ENCODE measurements around the gene KIF19. TPM values are rescaled to one million over a fixed set of nuclear protein-coding genes. Genes with fewer than 3 reads are reported as not detected.
A peak's percentile ranks its signal among the peaks of the same experiment; 100 is the strongest.
"Not testable (repeated sequence)": the region's sequence is repeated elsewhere in the genome, so short reads cannot be mapped to it uniquely, and the experiment has no call there.

KIF19 gene, protein sequence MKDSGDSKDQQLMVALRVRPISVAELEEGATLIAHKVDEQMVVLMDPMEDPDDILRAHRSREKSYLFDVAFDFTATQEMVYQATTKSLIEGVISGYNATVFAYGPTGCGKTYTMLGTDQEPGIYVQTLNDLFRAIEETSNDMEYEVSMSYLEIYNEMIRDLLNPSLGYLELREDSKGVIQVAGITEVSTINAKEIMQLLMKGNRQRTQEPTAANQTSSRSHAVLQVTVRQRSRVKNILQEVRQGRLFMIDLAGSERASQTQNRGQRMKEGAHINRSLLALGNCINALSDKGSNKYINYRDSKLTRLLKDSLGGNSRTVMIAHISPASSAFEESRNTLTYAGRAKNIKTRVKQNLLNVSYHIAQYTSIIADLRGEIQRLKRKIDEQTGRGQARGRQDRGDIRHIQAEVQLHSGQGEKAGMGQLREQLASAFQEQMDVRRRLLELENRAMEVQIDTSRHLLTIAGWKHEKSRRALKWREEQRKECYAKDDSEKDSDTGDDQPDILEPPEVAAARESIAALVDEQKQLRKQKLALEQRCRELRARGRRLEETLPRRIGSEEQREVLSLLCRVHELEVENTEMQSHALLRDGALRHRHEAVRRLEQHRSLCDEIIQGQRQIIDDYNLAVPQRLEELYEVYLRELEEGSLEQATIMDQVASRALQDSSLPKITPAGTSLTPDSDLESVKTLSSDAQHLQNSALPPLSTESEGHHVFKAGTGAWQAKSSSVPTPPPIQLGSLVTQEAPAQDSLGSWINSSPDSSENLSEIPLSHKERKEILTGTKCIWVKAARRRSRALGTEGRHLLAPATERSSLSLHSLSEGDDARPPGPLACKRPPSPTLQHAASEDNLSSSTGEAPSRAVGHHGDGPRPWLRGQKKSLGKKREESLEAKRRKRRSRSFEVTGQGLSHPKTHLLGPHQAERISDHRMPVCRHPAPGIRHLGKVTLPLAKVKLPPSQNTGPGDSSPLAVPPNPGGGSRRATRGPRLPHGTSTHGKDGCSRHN
- total RNA-seq, result 0.58 TPM

DNA sequence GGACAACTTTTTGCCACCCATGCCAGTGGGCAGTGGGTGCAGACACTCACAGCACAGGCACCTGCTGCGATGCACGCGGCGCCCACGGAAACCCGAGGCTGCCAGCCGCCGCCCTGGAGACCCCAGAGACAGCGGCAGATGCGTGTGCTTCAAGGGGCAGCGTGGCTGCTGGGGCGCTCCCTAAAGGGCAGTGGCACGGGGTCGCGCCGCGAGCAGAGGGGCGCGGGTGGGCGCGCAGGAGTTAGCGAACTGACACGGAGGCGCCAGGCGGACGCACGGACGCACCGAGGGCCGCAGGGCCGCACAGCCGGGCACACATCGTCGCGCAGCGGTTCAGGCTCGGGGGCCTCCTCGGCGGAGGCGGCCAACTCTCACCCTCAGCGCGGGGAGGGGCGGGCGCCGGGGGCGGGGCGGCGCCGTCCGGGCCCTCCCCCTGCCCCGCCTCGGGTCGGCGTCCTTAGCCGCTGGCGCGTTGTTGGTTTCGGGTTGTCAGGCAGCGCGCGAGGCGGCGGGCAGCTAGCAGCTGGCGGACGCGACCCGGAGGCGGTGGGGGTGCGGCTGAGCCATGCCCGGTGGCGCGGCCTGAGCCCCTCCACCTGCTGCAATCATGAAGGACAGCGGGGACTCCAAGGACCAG lies at the start of gene KIF19:
Gene KIF19, plus strand, starts transcription at position 484 of the 637 bp plus-strand sequence. Its CDS starts 124 bp downstream, at position 608.
- peak; percentile 82 for ATAC-seq
- no peak for DNase-seq (ENCODE audit: low spot score)

DNA sequence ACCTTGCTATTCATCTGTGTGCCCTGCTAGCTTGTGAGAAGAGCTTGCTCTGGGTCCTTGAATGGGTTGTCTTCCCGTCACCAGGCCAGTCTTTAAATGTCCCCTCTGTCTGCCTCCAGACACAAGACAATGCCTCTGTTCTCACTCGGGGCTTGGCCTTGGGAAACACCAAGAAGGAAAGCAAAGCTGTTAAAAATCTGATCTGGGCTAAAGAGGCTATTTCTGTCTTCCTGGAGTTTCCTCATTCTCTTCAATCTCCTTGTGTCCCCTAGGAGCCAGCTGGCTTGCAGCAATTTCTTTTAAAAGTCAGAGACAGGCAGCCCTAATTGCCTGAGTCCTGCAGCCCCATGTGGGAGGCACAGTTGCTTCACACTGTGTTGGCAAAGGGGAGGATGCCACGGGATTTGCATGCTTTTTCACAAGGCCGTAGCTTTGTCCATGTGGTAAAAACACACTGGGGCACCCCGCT lies 49.5 kb upstream of the KIF19 start:
- ATAC-seq (no peak), DNase-seq (ENCODE audit: low spot score) (no peak)

DNA sequence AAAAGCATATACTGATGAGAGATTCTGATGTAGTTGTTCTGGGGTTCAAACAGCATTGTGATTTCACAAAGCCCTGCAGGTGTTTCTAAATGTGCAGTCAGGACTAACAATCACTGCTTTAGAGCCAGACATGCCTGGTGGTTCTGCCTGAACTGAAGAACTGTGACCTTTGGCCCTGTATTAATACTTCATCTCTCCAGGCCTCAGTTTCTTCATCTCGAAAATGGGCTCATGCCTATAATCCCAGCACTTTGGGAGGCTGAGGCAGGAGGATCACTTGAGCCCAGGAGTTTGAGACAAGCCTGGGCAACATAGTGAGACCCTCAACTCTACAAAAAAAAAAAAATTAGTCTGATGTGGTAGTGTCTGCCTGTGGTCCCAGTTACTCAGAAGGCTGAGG lies 48.1 kb upstream of the KIF19 start:
- no peak for DNase-seq (ENCODE audit: low spot score)
- no peak for ATAC-seq

DNA sequence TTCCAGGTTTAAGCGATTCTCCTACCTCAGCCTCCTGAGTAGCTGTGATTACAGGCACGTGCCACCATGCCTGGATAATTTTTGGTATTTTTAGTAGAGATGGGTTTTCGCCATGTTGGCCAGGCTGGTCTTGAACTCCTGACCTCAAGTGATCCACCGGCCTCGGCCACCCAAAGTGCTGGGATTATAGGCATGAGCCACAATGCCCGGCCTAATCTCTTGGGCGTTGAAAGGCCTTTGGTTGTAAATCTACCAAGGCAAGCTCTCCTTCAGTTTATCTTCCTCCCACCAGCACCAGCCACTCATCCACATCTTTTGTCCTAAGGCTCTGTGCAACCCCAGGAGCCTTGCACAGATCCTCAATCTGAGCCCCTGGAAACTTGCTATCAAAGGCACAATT lies 46.4 kb upstream of the KIF19 start:
- ATAC-seq; DNase-seq (ENCODE audit: low spot score): not testable (repeated sequence)

DNA sequence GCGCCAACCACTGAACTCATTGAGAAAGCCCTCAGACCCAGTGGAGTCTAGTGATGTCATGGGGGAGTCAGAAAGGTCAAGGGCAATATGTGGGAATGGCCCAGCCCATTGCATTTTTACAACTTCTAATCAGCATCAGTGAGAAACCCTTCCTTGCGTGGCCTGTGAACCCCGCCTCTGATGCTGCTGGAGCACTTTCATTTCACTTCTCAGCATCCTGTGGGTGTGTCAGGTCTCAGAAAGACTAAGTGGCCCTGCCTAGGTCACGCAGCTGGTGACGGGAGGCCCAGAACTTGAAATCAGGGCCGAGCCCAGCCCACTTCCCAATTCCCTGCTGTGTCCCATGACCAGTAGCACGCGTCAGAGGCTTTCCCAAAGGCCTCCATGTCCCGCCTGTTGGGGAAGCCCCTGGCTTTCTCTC lies 45.9 kb upstream of the KIF19 start:
- no peak for DNase-seq (ENCODE audit: low spot score)
- no peak for ATAC-seq

DNA sequence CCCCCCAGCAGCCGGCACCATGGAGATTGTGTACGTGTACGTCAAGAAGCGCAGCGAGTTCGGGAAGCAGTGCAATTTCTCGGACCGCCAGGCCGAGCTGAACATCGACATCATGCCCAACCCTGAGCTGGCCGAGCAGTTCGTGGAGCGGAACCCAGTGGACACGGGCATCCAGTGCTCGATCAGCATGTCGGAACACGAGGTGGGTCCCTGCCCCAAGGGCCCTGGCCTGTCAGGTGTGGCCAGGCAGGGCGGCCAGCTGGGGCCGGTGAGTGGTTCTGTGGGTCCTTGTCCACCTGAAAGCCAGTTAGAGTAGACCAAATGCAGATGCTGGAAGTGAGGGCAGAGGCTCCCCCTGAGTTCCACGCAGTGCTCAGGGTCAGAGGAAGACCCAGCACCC lies 44.2 kb upstream of the KIF19 start:
- DNase-seq (ENCODE audit: low spot score) (no peak), ATAC-seq (no peak)

DNA sequence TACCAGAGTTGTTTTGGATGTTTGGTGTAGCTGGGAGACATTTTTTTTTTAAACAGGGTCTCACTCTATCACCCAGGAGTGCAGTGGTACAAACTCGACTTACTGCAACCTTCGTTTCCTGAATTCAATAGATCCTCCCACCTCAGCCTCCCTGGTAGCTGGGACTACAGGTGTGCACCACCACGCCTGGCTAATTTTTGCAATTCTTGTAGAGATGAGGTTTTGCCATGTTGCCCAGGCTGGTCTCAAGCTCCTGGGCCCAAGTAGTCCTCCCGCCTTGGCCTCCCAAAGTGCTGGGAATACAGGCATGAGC lies 43.8 kb upstream of the KIF19 start:
- not testable (repeated sequence) for DNase-seq (ENCODE audit: low spot score); ATAC-seq

DNA sequence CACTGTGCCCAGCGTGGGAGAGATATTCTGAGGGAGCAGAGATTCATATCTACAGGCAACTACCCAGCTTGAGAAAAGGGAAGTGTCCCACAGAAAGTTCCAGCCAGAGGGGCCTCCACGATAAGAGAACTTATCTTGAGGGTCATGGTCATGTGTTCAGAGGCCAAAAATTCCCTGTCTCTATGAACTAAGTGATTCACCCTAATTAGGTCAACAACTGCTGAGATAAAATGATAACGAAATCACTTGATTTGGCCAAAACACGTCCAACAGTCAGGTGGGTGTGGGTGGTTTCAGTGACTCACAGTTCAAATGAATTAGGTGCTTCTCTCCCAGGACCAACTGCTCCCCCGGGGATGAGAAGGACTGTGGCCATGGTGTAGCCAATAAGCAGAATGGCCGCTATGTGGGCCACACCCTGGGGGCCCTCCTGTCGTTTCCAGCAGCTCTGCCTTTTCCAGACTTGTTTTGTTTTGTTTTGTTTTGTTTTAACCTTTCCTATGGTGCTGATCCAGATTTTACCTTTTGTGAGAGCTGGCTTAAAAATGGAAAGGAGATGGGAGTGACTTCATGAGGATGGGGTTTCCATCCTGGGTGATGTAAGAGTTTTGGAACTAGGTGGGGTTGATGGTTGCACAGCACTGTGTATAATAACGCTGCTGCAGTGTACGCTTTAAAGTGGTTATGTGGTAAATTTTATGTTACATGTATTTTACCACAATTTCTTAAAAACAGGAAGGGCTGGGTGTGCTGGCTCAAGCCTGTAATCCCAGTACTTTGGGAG lies 43.2 kb upstream of the KIF19 start:
- no peak for ATAC-seq
- no peak for DNase-seq (ENCODE audit: low spot score)

DNA sequence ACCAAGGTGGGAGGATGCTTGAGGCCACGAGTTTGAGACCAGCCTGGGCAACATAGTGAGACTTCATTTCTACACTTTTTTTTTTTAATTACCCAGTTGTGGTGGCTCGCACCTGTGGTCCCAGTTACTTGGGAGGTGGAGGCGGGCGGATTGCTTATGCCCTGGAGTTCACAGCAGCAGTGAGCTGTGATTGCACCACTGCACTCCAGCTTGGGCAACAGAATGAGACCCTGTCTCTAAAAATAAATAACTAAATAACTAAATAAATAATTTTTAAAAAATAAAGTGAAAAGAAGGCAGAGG lies 42.7 kb upstream of the KIF19 start:
- ATAC-seq (no peak), DNase-seq (ENCODE audit: low spot score) (no peak)

DNA sequence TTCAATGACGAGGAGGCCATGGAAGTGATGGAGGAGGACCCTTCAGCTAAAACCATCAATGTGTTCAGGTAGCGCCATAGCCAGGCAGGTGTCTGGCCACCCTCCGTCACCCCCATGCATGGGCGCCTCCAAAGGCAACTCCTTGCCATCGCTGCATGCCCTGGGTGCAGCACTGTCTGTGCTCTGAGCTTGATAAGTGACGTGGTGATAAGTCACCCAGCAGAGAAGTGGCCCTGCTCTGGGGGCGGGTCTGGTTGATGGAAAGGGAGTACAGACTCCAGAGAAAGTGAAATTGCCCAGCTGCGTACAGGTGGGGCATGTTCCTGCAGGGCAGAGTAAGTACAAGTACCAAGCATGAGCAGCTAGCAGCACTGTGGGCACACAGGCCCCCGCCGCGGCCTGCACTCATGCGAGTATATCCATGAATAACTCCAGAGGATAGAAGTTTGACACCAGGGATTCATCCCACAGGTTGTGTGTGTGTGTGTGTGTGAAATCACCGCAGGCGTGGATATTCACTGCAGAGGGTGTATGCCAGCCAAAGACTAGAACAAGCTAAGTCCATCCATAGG lies 38.9 kb upstream of the KIF19 start:
- ATAC-seq (no peak), DNase-seq (ENCODE audit: low spot score) (no peak)

DNA sequence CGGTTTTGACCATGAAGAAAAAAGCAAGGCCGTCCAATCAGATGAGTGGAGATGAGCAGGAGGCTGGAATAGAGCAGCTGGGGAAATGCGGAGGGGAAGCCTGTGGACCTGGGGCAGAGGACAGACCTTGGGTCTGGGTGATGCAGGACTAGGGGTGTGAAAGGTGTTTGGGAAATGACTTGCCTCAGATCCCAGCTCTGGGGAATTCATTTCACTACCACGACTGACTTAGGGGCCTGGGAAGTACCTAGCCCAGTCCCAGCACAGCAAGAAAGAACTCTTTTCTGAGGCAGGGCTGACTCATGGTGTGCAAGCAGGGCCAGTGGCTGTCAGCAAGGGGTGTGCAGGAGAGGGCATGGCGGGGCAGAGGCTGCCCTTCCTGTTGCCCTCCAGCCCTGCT lies 37.2 kb upstream of the KIF19 start:
- ATAC-seq (no peak), DNase-seq (ENCODE audit: low spot score) (no peak)

DNA sequence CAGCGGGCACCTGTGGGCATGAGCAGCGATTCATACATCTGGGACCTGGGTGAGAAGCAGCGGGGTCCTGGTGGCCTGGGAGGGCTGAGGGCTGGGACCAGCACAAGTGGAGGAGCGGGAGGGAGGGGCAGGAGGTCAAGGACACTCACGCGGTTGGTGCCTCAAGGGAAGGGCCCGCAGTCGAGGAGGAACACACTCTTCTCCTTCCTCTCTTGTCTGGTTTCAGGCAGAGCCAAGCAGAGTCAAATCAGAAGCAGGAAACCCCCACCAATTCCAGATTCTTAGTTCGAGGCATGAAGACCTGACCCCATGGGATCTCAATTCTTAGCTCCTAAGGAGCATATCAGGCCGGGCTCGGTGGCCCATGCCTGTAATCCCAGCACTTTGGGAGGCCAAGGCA lies 36.3 kb upstream of the KIF19 start:
- no peak for DNase-seq (ENCODE audit: low spot score)
- peak; percentile 34 for ATAC-seq

DNA sequence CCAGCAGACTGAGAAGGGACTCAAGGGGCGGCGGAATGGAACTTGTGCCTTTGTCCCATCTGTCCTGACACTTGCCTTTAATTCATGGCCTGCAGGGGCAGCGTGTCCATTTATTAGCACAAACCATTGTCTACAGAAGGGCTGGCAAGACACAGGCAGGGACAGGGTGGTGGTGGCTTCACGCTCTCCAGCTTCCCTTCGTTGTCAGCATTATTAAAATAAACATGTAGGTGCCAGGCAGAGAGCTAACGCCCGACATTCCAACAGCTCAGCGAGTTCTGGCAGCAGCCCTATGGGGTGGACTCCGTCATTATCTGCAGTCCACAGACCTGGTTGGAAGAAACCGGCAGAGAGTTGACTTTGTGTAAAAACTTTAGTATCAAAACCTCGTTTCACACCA lies 35.7 kb upstream of the KIF19 start:
- DNase-seq (ENCODE audit: low spot score), result no peak
- no peak for ATAC-seq

DNA sequence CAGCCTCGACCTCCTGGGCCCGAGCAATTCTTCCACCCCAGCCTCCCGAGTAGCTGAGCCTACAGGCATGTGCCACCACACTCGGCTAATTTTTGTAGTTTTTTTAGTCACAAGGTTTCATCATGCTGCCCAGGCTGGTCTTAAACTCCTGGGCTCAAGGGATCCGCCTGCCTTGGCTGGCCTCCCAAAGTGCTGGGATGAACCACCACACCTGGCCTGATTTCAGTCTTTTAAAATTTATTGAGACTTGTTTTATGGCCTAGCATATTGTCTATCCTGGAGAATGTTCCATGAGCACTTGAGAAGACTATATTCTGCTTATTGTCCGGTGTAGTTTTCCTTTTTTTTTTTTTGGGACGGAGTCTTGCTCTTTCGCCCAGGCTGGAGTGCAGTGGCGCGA lies 33.5 kb upstream of the KIF19 start:
- ATAC-seq (no peak), DNase-seq (ENCODE audit: low spot score) (no peak)

DNA sequence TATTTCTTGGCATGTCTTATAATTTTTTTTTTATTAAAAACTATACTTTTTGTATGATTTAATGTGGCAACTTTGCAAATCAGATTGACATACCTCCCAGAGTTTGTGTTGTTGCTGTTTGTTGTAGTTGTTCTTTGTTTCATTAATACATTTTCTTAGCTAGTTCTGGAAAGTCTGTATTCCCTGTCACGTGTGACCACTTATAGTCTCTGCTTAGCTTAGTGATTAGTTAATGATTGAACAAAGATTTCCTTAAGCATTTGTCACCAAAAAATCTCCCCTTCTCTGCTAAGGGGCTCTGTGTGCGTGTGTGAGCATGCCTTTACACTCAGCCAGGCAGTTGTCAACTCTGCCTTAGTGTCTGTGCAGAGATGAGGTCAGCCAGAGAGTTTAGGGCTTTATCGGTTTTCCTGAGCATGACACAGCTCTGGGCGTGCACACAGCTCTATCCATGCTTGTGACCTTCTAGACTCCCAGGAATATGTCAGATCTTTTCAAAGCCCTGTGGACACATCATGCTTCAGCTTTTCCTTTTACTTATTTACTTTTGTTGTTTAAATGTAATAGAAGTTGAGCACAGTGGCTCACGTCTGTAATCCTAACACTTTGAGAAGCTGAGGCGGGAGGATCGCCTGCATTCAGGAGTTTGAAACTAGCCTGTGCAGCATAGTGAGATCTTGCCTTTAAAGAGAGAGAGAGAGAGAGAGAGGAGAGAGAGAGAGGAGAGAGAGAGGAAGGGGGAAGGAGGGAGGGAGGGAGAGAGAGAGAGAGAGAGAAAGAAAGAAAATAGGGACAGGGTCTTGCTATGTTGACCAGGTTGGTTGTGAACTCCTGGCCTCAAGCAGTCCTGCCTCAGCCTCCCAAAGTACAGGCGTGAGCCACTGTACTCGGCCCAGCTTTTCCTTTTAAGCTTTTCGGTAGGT lies 30.1 kb upstream of the KIF19 start:
- DNase-seq (ENCODE audit: low spot score), result no peak

DNA sequence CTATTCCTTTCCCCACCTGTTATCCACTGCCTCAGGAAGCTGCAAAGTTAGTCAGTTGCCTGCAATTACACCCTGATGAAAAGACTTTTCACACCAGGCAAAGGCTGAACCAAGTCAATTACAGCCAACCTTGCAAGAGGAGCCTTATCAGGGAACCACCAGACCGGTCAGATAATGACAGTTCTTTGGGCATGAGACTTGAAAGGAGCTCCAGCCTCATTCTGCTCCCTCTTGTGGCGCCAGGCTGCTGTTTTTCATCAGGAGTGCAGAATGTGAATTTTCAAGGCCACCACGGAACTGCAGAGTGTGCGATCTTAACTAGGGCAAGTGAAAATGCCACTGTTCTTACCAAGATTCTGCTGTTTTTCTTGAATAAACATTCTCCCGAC lies 29.5 kb upstream of the KIF19 start:
- peak; percentile 75 for ATAC-seq
- DNase-seq (ENCODE audit: low spot score), result no peak

More for the DNA sequence above, 30.1 kb upstream of the KIF19 start:
- peak; percentile 55 for ATAC-seq

DNA sequence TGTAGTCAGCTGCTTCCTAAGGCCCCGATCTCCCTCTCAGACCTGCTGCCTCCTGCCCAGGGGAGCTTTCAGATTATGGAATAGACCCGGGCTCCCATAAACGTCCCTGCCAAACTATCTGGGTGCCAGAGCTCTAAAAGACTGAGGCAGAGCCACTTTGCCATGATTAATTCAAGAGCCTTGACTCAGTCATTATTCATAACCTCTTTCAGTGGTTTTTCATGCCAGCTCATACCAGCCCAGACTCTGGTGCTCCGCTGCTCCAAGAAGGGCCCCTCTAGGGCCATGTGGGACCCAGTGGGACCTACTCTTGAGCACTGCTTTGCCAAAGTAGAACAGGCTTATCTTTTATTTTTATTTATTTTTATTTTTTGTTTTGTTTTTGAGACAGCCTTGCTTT lies 28.1 kb upstream of the KIF19 start:
- ATAC-seq (no peak), DNase-seq (ENCODE audit: low spot score) (no peak)

DNA sequence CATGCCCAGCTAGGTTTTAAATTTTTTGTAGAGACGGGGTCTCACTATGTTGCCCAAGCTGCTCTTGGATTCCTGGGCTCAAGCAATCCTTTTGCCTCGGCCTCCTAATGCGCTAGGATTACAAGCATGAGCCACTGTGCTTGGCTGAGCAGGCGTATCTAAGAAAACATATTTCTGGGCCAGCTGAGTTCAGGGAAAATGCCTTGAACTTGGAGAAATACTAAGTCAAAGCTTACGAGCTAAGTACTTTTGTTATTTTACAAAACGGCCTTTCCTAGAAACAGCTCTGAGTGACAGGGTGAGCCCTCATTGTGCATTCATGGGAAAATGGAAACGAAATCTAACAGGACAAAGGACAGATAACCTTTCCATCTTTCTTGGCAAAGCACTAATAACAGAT lies 27.2 kb upstream of the KIF19 start:
- no peak for DNase-seq (ENCODE audit: low spot score)
- peak; percentile 14 for ATAC-seq
